MG63 (cell line): Measurements from ENCODE around the gene INTS13. TPM values are rescaled to one million over a fixed set of nuclear protein-coding genes. Genes with fewer than 3 reads are reported as not detected.
"Not testable (repeated sequence)": the region's sequence is repeated elsewhere in the genome, so short reads cannot be mapped to it uniquely, and the experiment has no call there.

Experiments used
- DNase-seq: peaks from one replicate; pipeline ENCODE4 v3.0.0-alpha.2; 2020
- H3K27me3 ChIP-seq: fragments of 250-450 bp; sonication (Bioruptor Pico); 2 replicates; pipeline ENCODE4 v1.5.1; 2020; ENCODE audit warnings: mild to moderate bottlenecking, moderate library complexity
- H3K36me3 ChIP-seq: fragments of 250-450 bp; sonication (Bioruptor Pico); 2 replicates; pipeline ENCODE4 v1.5.1; 2020; ENCODE audit warnings: mild to moderate bottlenecking, moderate library complexity
- H3K4me3 ChIP-seq: fragments of 250-450 bp; sonication (Bioruptor Pico); 2 replicates; pipeline ENCODE4 v1.5.1; 2020; ENCODE audit warnings: mild to moderate bottlenecking, moderate library complexity
- H3K9me3 ChIP-seq: fragments of 250-450 bp; sonication (Bioruptor Pico); 2 replicates; pipeline ENCODE4 v1.5.1; 2020; ENCODE audit warnings: mild to moderate bottlenecking, moderate library complexity
- total RNA-seq: library from RNA; depleted of rRNA; stranded (reverse); fragments of >200 nt; shearing (Covaris generic); gene quantifications from 2 replicates; pipeline ENCODE4 v1.2.3, GENCODE V29; 2014; ENCODE audit warnings: low replicate concordance

INTS13 gene
- total RNA-seq, 1 experiment from 2014 or later: 87.1 TPM

DNA sequence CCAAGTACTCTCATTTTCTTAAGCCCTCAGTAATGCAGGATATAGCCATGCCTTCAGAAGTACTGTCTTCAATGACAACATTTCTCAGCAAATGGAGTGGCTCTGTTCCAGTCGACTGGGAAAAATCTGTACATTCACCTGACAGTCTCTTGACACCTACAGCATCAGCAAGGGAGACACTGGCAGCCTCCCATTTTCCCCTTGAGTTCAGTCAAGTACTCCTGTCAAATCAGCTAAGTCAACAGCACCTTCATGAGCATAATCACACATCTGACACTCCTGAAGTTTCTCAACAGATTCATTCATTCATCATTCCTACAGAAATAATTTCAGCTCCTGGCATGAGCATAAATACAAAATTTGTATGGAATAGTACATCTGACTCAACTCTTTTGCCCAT is 46.1 kb downstream of the INTS13 start:
- H3K27me3 ChIP-seq: no peaks in the 10 kb centered on the region
- peaks cover 4% of the 10 kb centered on the region for H3K36me3 ChIP-seq
- DNase-seq: no peak
- no peak overlapping the region for H3K4me3 ChIP-seq
- H3K9me3 ChIP-seq: no peaks in the 10 kb centered on the region

GRCh38 chr12:26890784-26891183 is 47.0 kb downstream of the INTS13 start:
- no peak for DNase-seq
- H3K36me3 ChIP-seq: no peaks in the 10 kb centered on the region; the same call in none of the 2 replicates
- no peaks in the 10 kb centered on the region for H3K27me3 ChIP-seq
- H3K9me3 ChIP-seq: no peaks in the 10 kb centered on the region
- no peak overlapping the region for H3K4me3 ChIP-seq

- Histone ChIP-seq H3K4me3 (no peak overlapping the region), H3K36me3 (no peaks in the 10 kb centered on the region), H3K9me3 (peaks cover 3% of the 10 kb centered on the region; the same call in 1 of the 2 replicates), H3K27me3 (no peaks in the 10 kb centered on the region)
- DNase-seq: peak; percentile 52
Measured at GRCh38 chr12:26884765-26885576, 52.8 kb downstream of the INTS13 start.

- peaks cover 3% of the 10 kb centered on the region; the same call in 1 of the 2 replicates for H3K9me3 ChIP-seq
- no peak for DNase-seq
- H3K27me3 ChIP-seq: no peaks in the 10 kb centered on the region
- H3K4me3 ChIP-seq: no peak overlapping the region
- no peaks in the 10 kb centered on the region for H3K36me3 ChIP-seq
Measured at GRCh38 chr12:26880625-26881024, 57.2 kb downstream of the INTS13 start.

DNA sequence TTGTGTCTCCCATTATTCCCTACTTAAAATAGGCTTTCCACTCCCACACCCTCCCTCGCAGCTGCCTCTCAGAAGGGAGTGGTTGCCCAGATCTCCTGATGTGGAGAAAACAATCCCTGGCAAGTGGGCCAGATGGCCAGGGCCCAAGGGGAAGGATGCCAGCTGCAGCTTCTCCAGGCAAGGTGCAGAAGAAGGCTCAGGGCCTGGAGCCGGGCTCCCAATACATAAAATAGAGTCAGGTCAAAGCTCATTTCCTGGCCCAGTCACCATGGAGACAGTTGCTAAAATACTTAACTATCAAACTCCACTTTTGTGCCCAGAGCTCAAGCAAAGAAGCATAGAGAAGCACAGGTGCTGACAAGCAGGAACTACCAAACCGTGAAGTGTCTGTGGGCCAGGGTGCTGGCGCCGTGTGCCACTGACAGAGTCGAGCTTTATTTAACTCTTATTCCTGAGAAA is 59.1 kb downstream of the INTS13 start:
- H3K36me3 ChIP-seq: no peaks in the 10 kb centered on the region
- H3K4me3 ChIP-seq: no peak overlapping the region
- peaks cover 2% of the 10 kb centered on the region; the same call in 1 of the 2 replicates for H3K9me3 ChIP-seq
- H3K27me3 ChIP-seq: no peaks in the 10 kb centered on the region
- peak; percentile 23 for DNase-seq

DNA sequence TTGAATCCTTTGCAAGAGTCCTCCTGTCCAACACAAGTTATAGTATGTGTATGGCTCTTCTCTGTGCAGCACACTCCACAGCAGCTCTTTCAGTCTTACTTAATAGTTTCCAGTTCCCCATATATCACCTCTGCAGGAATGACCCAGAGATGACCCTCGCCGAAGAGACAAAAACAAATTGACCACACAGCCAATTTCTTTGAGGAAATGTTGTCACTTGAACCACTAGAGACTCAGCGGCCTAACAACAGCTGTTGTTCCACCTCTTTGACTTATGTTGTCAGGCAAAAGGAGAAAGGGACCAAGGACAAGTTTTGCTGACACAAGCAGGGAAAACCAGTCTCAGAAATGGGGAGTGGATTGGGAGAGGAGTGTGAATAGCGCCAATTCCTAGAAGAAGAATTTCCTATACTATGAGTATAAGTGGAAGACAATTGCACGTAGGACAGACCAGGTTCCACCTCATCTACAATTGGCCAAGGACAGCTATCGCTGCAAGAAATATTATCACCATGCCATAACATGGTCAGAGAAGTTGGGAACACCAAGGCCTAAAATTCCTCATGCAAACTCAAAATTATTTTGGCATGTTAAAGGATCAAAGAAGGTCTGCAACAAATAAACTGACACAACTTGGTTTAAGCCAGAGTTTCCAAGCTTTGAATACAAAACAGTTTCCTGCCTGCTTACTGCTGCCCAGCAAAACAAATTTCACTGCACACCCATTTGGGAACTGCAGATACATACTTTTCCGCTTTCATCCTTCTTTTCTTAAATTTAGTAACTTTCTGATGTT is 63.1 kb downstream of the INTS13 start:
- Histone ChIP-seq H3K36me3 (no peaks in the 10 kb centered on the region), H3K27me3 (no peaks in the 10 kb centered on the region), H3K4me3 (no peak overlapping the region), H3K9me3 (no peaks in the 10 kb centered on the region; the same call in 1 of the 2 replicates)
- DNase-seq: no peak

DNA sequence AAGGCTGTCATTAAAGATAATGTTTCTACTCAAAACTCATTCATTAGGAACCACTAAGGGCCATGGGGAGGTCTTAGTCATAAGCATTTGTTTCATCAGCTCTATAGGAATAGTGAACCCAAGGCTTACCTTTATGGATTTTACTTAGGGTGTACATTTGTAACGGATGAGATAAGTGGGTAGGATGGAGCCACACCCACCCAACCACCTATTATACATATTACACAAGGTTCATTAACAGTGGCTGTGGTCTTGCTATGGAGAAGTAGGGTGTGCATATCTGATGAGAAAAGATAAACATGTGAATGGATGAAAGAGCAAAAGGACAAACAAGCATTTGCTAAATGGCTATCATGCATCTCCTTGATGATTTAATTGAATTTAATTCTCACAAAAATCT is 65.2 kb downstream of the INTS13 start:
- Histone ChIP-seq H3K36me3 (no peaks in the 10 kb centered on the region), H3K9me3 (no peaks in the 10 kb centered on the region; the same call in 1 of the 2 replicates), H3K4me3 (no peak overlapping the region), H3K27me3 (no peaks in the 10 kb centered on the region)
- no peak for DNase-seq

DNA sequence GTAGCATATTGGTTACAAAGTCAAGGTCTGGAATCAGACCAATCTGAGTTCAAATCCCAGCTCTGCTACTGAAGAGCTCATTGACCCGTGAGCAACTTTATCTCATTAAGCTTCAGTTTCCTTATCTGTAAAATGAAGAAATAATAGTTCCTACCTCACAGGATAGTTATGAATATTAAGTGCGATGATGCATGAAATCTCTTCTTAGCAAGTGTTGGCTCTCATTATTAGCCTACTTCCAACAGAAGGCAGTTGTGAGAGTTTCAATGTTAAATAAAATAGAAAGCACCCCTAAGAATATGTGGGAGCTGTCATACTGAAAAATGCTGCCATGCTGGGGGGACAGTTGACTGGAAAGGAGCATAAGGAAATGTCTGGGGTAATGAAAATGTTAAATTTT is 65.8 kb downstream of the INTS13 start:
- Histone ChIP-seq H3K4me3 (no peak overlapping the region), H3K27me3 (no peaks in the 10 kb centered on the region), H3K36me3 (no peaks in the 10 kb centered on the region), H3K9me3 (no peaks in the 10 kb centered on the region)
- DNase-seq: no peak

GRCh38 chr12:26870491-26871419 is 67.0 kb downstream of the INTS13 start:
- H3K4me3 ChIP-seq: no peak overlapping the region

GRCh38 chr12:26869908-26870459 is 67.8 kb downstream of the INTS13 start:
- Histone ChIP-seq H3K4me3 (no peak overlapping the region), H3K36me3 (no peaks in the 10 kb centered on the region), H3K9me3 (no peaks in the 10 kb centered on the region), H3K27me3 (no peaks in the 10 kb centered on the region)
- DNase-seq: no peak

More at GRCh38 chr12:26870491-26871419, 67.0 kb downstream of the INTS13 start:
- peak; percentile 53 for DNase-seq
- H3K27me3 ChIP-seq: no peaks in the 10 kb centered on the region
- no peaks in the 10 kb centered on the region for H3K36me3 ChIP-seq
- no peaks in the 10 kb centered on the region for H3K9me3 ChIP-seq

GRCh38 chr12:26869104-26869494 is 68.7 kb downstream of the INTS13 start:
- H3K4me3 ChIP-seq: no peak overlapping the region
- no peak for DNase-seq
- no peaks in the 10 kb centered on the region for H3K36me3 ChIP-seq
- no peaks in the 10 kb centered on the region for H3K9me3 ChIP-seq
- H3K27me3 ChIP-seq: no peaks in the 10 kb centered on the region

- no peak overlapping the region for H3K4me3 ChIP-seq
- DNase-seq: no peak
- H3K36me3 ChIP-seq: no peaks in the 10 kb centered on the region
- H3K9me3 ChIP-seq: no peaks in the 10 kb centered on the region
- H3K27me3 ChIP-seq: no peaks in the 10 kb centered on the region
Measured at GRCh38 chr12:26868447-26869103, 69.2 kb downstream of the INTS13 start.

DNA sequence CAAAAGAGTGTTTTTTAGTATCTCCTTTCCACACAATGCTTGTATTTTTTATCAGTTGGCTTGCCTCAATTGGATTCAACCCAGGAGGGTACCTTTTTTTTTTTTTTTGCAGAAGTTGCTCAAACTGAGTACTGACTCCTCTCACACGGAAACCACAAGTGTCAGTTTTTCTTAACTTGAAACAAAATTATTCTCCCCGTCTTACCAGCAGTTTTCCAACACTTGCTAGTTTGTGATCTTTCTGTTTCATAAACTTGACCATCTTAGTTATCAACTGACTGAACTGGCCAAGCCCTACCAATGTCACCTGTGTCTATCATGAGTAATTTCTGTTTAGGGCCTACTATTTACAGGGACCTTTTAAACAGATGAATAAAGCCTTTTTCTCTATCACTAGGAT is 70.7 kb downstream of the INTS13 start:
- Histone ChIP-seq H3K9me3 (no peaks in the 10 kb centered on the region), H3K4me3 (no peak overlapping the region), H3K27me3 (0 out of 2 replicates have a peak, but pooled peaks cover 2% of the 10 kb centered on the region), H3K36me3 (no peaks in the 10 kb centered on the region)
- no peak for DNase-seq

- Histone ChIP-seq H3K36me3 (no peaks in the 10 kb centered on the region), H3K27me3 (peaks cover 22% of the 10 kb centered on the region), H3K9me3 (no peaks in the 10 kb centered on the region), H3K4me3 (no peak overlapping the region)
- no peak for DNase-seq
Measured at GRCh38 chr12:26863515-26863914, 74.3 kb downstream of the INTS13 start.

- H3K4me3 ChIP-seq, H3K36me3 ChIP-seq, H3K9me3 ChIP-seq, DNase-seq: not testable (repeated sequence)
- peaks cover 23% of the 10 kb centered on the region for H3K27me3 ChIP-seq
Measured at GRCh38 chr12:26862787-26863186, 75.0 kb downstream of the INTS13 start.

- Histone ChIP-seq H3K9me3 (no peaks in the 10 kb centered on the region), H3K4me3 (no peak overlapping the region), H3K27me3 (peaks cover 26% of the 10 kb centered on the region), H3K36me3 (no peaks in the 10 kb centered on the region)
- no peak for DNase-seq
Measured at GRCh38 chr12:26861690-26862089, 76.1 kb downstream of the INTS13 start.
